GM23248 (cell line): ENCODE data around the gene POLR1E.

Experiments
- EZH2 ChIP-seq: fragments of 200-600 bp; sonication (generic); IDR thresholded peaks from 2 replicates; pipeline ENCODE4 v1.6.1; 2018; ENCODE audit warnings: antibody characterized with exemption, mild to moderate bottlenecking; ENCODE audit not compliant: insufficient read depth, poor library complexity, severe bottlenecking
- EZH2phosphoT487 ChIP-seq: fragments of 200-600 bp; sonication (generic); IDR thresholded peaks from 2 replicates; pipeline ENCODE4 v1.6.1; 2018; ENCODE audit warnings: antibody characterized with exemption, moderate library complexity, mild to moderate bottlenecking, low read depth; ENCODE audit not compliant: insufficient read depth

DNA sequence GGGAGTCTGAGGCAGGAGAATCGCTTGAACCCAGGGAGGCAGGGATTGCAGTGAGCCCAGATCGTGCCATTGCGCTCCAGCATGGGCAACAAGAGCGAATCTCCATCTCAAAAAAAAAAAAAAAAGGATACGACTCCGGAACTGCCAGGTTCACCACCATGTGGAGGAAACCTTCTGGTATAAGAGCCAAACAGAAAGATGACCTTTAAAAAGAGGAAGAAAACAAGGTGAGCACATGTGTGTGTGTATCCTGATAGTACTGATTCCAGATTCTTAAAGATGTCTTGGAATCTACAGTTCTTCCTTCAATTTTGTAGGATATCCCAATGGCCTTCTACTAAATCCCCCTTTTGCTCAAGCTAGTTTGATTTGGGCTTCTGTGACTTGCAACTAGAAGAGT is 56.7 kb downstream of the POLR1E start:
- TF ChIP-seq EZH2 (no peak), EZH2phosphoT487 (no peak)
